NCI-H446 treated with DMSO at 0.1 percent for 48 hours (cell line): ENCODE measurements around the gene SPRR2G.
"Not testable (repeated sequence)": the region's sequence is repeated elsewhere in the genome, so short reads cannot be mapped to it uniquely, and the experiment has no call there.

Experiments used
- DNase-seq: peaks from one replicate; lab custom pipeline; 2025; lab: John Stamatoyannopoulos, UW

Gene SPRR2G

DNA sequence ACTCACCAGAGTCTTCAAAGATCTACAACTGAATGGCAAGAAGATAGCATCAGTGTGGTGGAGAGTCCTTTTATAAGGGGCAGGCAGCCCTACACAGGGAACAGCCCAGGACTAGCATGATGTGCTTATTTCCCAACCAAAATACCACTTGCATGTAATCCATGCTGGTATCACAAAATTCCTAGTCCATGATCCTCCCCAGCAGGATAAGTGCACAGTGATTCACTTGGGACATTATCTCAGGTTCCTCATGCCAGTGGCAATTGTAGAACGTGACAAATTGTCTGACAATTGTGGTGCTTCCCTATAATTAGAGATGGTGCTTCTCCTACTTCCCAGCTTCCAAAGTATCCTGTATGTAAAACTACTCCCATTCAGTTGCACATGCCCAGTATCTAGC is at the start of gene SPRR2G:
TSS of gene SPRR2G (minus strand) at position 45 of the 400 bp plus-strand sequence. CDS start 780 bp downstream, outside the sequence.
- DNase-seq = no peak

DNA sequence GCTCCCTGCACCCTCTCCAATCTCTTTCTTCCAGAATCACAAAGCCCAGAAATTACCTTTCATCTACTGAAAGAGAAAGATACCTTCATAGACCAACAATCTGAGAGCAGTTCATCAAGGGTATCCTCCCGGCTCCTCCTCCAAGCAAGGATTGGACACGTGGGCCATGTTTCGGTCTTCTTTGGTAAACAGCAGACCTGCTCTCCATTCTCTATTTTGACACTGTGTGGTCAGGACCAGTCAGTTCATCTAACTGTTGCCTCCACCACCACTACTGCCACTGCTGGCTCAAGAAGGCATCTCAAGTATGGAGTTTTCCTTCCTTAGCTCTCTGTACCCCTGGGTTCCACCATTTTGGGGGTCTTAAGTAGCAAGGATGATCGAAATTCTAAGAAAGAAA is 44.5 kb upstream of the SPRR2G start:
- no peak for DNase-seq

DNA sequence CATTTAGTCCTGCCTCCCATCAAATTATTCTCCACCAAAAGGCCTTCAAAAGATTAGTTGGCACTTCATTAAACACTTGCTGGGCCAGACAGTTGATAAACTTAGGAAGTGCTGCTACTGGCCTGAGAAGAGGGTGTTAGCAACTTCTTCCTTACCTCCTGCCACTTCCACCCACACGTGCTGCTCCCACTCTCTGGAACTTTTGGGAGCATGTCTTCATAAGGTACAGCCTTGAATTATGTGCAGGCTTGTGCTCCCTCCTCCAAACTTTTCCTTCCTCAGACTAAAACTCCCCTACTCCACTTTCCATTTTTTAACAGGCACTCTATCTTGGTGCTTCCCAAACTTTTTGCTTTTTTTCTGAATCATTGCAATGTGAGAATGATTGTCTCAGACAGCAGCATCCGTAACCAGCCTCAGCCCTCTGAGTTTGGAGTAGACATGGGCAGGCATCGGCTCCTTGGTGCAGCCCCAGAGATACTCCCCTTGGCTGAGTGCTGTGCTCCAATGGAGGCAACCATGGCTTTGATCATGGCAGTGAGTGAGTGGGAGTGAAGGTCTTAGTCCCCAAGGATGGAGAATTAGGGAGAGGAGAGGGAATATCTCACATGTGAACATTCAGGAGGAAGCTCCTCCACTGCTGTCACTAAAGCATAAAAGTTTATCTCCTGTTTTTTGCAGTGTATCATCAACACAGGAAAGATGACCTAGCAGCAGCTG is 43.8 kb upstream of the SPRR2G start:
- DNase-seq = no peak

DNA sequence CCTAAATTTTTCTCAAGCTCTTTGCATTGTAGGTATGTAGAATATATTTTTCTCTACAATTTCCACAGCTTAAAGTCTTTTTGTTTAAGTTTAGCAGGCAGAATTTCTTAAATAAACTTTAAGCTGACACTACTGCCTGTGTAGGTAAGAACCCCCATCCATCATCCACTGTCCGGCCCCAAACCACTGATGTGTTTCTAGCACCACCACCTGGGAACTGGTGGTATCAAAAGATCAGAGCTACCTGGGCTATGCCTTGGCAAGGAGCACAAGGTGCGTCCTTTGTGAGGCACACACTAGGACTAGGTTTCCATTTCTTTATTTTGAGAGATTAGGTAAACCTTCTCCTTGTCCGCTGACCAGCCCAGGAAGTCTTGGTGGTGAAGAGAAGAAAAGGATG is 42.0 kb upstream of the SPRR2G start:
- DNase-seq = no peak

DNA sequence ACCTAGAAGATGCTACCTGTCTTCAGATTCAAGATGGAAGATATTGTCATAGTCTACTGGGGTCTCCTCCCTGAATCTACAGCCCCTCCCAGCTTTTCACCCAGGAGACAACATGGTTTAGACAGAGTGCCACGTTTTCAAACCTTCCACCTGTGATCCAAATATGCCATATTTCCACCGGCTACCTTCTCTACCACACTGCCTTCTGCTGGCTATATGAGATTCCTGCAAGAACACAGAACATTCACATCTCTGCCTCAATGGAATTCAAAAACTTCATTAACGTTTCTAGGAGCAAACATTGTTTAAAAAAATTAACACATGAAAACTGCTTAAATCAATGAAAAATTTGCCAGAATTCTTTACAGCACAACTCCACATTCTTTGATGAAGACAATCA is 39.7 kb upstream of the SPRR2G start:
- DNase-seq = no peak

DNA sequence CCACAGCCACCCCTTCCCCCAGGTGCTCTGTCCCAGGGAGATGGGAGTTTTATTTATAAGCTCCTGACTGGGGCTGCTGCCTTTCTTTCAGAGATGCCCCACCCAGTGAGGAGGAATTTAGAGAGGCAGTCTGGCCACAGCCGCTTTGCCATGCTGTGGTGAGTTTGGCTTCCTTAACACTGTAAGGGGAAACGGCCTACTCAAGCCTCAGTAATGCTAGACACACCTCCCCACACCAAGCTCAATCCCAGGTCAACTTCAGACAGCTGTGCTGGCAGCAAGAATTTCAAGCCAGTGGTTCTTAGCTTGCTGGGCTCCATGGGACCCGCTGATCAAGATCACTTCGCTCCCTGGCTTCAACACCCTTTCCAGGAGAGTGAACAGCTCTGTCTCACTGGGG is 37.6 kb upstream of the SPRR2G start:
- not testable (repeated sequence) for DNase-seq

DNA sequence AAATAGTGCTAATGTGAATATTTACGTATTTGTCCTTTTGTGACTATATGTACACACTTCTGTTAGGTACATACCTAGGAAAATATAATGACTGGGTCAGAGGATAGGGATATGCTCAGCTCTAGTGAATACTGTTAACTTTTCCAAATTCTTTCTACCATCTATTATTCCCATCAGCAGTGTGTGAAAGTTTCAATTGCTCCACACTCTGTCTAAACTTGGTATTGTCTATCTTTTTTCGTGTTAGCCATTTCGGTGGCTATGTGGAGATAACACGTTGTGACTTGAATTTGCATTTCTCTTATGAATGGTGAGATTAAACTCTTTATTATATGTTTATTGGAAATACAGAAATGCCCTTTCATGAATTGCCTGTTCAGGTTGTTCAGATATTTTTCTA is 29.9 kb upstream of the SPRR2G start:
- no peak for DNase-seq

DNA sequence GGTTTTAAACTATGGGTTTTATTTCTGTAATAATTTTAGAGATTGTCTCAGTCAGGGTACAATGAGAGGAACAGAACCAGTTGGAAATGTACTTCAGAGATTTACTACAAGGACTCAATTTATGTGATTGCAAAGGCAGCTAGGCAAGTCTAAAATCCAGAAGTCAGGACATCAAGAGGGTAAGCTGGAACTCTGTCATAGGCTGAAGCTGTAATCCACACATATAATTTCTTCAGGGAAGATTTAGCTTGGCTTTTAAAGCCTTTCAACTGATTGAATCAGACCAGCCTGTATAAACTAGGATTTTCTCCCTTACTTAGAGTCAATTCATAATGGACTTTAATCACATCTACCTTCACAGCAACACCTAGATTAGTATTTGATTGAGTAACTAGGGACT is 28.2 kb upstream of the SPRR2G start:
- DNase-seq = no peak

DNA sequence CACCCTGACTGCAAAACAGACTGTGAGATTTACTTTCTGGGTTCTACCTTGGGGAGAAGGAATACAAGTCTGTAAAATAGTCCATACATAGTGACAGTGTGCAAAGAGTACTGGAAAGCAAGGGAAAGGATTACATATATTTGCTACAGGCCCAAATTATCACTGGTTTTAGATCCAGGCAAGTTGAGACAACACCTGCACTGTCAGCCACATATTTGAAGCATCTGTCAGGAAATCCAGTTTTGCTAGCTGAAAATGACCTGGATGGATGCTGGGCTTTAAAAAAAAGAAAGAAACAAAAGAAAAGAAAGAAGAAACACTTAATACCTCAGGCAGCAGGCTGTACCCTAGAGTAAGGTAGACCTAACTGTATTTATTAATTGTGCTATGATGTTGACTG is 23.9 kb upstream of the SPRR2G start:
- no peak for DNase-seq

DNA sequence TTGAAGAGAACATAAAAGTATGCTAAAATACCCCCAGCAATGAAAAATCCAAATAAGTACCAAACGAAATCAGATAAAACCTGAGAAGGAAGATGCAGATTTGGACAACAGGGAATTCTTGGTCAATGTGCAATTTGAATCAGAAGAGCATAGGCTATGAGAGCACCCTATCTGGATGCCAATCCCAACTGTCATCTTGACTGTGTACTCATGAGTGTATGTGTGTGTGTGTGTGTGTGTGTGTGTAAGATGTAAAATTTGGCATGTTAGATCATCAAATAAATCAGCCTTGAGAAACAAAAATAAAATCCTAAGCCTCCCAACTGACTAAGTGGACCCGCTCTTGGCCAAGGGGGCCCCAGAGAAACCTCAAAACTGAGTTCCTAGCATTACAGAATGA is 18.0 kb upstream of the SPRR2G start:
- no peak for DNase-seq

DNA sequence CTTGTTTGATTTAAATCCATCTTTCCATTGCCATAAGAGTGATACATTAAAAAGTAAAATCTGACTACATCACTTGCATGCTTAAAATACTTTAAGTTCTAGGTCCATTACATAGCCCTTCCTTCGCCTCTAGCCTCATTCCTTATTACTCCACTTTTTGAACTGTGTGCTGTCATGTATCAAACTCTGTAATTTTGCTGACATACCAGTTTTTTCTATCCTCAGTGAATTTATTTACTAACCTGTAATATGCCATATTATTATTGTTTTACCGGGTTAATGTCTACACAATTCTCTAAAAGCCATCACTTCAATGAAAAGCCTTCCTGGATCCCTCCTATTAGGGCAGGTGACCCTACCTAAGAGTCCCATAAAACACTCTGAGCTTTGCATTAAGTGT is 4.9 kb upstream of the SPRR2G start:
- DNase-seq = no peak

DNA sequence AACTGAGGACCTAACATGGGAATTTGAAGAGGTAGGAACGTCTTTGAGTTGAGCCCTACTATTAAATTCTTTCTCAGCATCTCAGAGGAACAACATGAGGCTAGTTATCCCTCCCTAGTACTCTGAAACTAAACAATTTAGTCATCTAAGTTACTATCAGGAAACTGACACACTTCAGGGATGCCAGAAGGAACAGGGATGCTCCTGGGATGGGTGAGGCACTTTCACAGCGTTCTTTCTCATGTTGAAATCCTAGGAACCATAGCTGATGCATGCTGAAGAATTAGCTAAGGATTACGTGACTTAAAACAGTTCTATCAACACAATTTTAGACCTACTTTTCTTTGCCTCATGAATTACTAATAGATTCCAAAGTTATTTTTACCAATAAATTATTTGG is 1.8 kb upstream of the SPRR2G start:
- DNase-seq = no peak

DNA sequence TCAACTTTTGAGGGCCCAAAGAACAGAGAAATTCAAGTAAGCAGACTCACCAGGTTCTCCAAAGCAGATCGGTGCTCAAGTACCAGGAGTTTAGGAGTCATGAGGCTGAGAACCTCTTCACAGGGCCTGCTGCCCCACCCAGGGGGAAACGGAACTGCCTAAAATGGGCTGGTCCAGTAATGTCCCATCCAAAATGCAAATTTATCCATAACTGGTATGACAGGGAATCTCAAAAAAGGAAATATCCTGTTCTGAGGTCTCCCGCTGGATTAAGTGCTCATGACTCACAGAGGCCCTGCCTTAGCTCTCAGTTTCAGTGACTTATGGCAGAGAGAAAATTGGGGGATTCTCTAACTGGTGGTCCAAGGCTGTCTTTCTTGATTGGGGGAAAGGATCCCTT is 9.3 kb downstream of the SPRR2G start:
- DNase-seq = no peak

DNA sequence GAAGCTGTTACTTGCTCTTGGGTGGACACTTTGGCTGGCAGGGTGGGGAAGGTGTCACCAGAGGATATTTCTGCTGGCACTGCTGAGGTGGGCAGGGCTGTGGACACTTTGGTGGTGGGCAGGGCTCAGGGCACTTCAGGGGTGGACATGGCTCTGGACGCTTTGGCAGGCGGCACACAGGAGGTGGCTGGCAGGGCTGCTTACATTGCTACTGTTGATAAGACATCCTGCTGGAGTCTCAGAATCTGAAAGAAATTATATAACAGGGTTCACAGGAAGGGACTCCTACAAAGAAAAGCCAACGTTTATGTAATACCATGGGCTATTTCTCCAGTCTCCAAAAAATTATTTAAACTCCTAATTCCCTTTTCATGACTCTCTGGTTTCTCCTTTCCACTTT is 10.2 kb downstream of the SPRR2G start:
- DNase-seq = no peak

DNA sequence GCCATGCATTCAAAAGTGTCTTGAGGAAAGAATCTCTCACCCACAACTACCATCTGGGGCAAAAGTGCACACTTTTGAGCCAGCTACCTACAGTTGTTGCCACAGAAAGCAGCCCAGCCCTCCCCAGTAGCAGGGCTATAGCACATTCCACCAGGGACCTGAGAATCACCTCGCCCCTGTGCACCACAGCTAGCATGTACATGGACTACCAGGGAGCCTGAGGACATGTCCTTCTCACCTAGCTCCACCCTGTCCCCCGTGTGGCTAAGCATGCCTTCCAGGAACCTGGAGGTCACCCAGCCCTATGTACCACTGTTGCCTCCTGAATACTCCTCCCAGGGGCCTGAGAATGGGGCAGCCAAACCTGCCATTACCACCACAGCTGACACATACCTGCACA is 16.9 kb downstream of the SPRR2G start:
- no peak for DNase-seq

DNA sequence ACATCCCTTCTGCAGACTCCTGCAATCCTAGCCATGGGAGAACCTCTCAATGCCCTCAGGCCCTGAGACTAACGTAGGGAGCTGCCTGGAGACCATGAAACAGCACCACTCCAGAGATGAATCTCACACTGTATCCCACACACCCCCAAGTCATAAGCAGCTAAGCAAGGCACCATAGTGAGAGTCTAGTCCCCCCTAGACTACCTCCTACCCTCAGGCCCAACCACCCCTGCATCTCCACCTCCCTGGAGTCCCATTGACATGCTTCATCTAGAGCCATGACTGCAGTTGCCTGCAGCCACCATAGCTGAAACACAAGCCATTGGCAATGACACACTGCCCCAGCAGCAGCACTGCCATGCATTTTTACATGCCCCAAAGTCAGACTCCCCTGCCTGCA is 17.4 kb downstream of the SPRR2G start:
- DNase-seq = no peak

DNA sequence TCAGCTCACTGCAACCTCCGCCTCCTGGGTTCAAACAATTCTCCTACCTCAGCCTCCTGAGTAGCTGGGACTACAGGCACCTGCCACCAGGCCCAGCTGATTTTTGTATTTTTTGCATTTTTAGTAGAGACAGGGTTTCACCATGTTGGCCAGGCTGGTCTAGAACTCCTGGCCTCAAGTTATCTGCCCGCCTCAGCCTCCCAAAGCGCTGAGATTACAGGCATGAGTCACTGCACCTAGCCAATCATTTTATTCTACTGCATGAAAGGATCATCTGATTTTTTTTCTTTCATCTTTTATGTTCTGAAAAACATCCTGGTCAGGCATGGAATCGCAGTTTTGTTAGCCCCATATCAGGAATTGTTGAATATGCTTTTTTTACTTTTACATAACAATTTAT is 22.0 kb downstream of the SPRR2G start:
- not testable (repeated sequence) for DNase-seq

DNA sequence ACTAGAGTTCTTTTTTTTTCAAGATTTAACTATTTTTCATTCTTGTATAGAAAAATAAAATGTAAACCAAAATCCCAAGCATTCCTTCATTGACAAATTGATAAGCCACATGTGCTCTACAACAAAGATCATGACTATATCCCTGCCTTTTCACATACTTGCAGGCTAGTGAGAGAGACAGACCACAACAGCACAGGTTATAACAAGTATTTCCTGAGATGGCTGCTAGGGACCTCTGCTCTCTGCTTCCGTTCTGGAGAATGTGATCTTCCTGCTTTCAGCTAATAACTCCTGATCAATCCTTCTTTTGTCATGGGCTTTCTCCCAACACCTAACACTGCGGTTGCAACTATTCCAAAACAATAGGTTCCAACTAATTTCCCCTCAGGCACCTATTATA is 23.4 kb downstream of the SPRR2G start:
- DNase-seq = no peak

DNA sequence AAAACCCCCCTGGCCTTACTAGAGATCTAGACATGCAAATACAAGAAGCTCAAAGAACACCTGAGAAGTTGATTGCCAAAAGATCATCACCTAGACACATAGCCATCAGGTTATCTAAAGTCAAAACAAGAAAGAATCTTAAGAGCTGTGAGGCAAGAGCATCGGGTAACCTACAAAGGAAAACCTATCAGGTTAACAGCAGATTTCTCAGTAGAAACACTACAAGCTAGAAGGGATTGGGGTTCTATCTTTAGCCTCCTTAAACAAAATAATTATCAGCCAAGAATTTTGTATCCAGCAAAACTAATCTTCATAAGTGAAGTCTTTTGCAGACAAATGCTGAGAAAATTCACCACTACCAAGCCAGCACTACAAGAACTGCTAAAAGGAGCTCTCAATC is 25.2 kb downstream of the SPRR2G start:
- no peak for DNase-seq

DNA sequence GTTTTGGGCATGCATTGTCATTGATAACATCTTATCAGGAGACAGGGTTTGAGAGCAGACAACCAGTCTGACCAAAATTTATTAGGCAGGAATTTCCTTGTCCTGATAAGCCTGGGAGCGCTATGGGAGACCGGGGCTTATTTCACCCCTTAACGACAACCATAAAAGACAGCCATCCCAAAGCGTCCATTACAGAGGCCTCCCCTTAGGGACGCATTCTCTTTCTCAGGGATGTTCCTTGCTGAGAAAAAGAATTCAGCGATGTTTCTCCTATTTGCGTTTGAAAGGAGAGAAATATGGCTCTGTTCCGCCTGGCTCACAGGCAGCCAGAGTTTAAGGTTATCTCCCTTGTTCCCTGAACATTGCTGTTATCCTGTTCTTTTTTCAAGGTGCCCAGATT is 26.9 kb downstream of the SPRR2G start:
- not testable (repeated sequence) for DNase-seq

DNA sequence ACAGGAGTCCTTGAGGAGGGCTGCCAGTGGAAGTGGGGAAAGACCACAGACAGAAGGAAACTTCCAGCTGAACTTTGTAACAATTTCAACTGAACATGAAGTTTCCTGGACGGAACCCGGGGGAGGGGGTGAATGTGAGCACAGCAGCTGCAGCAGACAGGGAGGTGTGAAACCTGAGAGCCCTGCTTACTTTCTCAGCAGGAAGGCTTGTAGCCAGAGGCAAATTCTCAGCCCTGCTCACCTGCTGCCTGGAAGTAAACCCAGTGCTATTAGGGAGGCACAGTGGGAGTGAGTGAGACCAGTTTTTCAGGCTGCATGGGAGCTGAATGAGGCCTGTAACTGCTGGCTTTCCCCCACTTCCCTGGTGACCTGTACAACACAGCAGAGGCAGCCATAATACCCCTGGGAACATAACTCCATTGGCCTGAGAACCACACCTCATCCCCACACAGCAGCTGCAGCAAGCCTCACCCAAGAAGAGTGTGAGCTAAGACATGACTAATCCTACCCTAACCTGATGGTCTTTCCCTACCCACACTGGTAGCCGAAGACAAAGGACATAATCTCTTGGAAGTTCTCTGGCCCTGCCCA is 27.8 kb downstream of the SPRR2G start:
- DNase-seq = no peak

DNA sequence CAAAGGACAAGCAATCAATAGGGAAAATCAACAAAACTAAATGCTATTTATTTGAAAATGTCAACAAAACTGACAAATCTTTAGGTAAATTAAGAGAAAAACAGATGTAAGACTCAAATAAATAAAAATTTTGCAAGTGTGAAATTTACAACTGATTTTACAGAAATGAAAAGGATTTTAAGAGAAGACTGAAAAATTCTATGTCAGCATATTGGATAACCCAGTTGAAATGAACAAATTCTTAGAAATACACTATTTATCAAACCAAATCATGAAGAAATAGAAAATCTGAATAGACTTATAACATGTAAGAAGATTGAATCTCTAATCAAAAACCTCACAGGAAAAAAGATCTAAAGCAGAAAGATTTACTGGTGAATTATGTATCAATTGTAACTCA is 29.7 kb downstream of the SPRR2G start:
- DNase-seq = no peak

DNA sequence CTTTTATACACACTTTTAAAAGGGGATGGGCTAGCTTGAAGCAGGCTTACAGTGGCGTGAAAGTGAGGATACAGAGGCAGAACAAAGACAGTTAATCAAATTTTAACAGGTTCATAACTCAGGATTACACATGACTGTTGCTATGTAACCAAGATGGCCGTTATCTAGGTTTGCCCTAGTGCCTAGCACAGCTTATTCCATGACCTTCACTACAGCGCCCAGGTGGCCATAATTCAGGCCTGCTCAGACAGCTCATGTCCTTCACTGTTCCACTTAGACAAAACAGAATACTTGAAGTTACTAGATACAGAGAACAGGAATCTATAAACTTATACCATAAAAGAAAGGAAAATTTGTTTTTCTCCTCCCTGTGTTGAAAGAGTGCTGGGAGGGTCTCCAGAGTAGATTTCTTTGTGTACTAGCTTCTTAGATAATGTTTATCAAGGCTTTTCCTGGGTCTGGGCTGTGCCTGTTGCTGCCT is 31.2 kb downstream of the SPRR2G start:
- no peak for DNase-seq

DNA sequence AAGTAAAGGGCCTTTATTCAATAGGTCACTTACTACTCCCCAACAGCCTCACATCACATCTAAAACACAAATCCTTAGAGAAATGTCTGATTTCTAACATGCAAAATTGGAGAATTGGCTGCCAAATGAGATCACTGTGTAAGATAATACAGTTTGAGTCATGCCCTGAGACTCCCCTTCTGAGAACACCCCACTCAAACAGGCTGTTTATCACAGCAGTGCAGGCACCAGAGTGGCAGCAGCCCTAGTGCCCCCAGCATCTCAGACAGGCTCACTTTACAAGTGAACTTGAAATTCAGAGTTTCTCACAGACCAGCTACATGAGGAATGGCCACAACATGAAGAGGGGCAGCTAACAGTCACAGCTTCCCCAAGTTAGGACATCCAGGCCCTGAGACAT is 35.4 kb downstream of the SPRR2G start:
- not testable (repeated sequence) for DNase-seq
